HT-29 (cell line): ENCODE results near the gene PRKAR1B. TPM values are rescaled to one million over a fixed set of nuclear protein-coding genes. Genes with fewer than 3 reads are reported as not detected.

Experiments
- DNase-seq: peaks from one replicate; pipeline ENCODE4 v3.0.0-alpha.2; 2015; ENCODE audit warnings: low spot score
- total RNA-seq: library from RNA; depleted of rRNA; stranded (reverse); fragments of >200 nt; shearing (Covaris generic); gene quantifications from 2 replicates; pipeline ENCODE4 v1.2.3, GENCODE V29; 2014

The PRKAR1B gene
- total RNA-seq, 1 experiment from 2014 or later: 78.0 TPM

DNA sequence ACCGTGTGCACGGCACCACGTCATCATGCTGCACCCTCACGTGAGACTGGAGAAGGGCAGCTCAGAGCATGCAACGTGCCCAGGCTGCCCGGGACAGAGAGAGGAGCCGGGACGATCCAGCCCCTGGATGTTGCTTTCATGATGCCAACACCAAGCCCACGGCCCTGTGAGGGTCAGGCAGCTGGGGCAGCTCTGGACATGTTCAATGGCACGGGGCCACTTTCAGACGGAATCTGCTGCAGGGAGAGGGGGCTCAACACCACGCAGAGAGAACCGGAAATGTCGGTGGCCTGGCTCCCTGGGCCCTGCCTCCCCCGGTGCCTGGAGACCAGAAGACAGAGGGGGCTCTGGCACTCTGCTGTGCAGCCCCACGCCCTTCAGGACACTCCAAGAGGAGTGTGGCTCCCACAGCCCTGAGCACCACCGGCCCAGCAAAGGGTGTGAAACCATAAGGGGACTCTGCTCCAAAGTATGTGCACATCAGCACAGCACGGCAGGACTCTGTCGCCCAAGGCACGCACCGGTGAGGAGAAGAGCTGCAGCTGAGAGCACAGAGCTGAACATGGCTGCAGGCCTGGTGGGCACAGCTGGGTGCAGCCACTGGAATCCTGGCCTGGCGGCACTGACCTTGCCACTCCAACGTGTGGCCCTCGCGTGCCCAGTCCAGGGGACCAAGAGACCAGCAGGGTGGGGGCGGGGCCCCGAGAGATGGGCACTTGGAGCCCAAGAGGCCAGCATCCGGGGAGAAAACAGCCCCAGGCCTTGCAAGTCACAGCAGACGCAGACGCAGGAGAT, 137.1 kb downstream of the PRKAR1B start:
- DNase-seq: no peak

DNA sequence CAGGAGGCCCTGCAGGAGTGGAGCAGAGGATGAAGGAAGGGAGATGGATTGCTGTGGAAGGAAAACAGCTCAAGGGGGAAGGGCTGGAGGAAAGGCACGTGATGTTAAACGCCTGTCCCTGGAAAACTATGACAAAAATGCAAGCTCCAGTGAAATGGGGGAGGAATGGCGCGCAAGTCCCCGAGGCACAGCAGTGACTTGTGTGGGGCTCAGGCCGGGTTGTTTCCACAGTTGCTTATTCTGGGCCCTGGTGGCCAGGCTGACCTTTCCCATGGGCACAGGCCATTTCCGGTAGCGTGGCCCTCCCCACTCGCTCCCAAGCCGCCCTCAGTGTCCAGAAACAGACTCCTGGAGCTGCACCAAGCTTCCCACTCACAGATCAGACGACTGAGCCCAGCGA, 139.3 kb downstream of the PRKAR1B start:
- DNase-seq: no peak

DNA sequence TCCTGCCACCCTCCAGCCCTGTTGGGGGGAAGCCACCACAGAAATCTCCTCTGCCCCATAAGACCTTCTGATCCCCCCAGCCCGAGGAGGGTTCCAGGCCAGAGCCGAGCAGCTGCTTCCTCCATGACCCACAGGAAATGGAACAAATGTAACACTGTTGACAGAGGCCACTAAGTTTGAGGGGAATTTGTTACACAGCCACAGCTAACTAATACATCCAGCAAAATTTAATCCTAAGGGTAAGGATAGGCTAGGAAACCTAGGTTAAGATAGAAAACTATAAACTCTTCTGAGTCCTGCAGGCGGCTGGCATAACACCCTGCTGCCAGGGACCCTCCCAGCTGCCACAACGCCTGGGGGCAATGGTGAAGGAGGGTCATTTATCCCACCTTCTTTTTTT, 140.6 kb downstream of the PRKAR1B start:
- no peak for DNase-seq

DNA sequence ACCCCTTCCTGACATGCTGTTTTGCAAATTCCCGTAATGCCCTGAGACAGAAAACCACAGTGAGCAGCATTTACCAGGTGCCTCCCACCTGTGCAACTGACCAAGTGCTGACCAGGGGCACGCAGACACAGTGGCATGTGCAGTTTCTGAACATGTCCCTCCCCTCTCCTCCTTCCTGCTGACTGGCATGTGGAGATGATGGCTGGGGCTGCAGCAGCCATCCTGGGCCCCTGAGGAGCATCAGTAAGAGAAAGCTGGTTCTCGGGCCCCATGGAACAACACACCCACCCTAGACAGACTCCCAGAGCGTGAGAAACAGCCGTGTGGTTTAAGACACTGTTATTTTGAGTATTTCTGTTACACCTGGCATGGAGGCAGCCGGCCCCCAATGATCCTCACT, 141.2 kb downstream of the PRKAR1B start:
- DNase-seq: no peak

DNA sequence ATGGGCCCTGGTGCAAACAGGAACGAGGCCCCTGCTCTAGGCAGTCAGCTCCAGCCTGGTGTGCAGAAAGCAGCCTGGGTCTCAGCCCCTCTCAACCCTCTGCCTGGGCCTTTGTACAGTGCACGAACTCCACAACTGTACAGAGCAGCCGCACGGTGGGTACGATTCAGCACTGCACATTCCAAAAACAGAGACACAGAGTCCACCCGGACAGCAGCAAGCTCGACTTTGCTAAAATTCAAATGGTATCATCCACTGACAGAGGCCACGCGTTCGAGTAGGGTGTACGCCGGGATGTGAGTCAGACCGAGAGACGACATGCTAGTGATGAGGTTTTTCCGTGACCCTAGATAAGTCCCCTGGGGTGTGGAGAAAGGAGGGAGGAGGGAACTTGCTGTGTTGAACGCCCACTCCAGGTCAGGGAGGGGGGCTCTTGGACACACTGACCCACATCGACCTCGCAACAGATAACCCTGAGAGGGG, 141.8 kb downstream of the PRKAR1B start:
- no peak for DNase-seq

DNA sequence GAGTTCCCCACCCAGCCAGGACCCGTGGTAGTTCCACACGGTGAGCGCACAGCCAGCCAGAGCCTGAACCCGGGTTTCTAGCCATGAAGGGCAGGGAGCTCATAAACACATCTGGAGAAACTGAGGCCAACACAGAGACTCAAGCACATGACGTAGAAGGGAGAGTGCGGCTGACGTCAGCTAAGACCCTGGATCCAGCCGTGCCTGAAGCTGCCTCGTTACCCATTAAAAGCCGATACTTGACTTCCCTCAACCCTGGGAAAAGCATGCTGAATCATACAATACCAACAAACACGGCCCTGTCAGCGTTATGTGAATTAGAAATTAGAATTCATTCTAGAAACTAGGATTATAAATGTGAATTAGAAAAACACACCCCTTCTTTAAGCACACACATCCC, 142.3 kb downstream of the PRKAR1B start:
- DNase-seq: no peak

DNA sequence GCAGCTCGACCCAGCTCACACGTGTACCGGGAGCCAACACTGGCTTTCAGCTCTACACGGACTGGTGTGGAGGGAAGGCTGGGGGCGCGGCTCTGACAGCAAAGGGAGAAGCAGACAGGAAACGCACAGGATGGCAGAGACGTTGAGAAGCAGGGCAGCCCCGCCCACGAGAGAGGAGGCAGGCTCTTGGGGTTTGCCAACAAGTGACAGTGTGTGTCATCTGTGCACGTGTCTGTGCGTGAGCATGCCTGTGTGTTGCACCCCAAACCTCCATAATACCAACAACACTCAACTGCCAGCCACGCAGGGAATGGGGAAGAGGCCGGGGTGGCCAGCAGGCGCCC, 143.0 kb downstream of the PRKAR1B start:
- no peak for DNase-seq

DNA sequence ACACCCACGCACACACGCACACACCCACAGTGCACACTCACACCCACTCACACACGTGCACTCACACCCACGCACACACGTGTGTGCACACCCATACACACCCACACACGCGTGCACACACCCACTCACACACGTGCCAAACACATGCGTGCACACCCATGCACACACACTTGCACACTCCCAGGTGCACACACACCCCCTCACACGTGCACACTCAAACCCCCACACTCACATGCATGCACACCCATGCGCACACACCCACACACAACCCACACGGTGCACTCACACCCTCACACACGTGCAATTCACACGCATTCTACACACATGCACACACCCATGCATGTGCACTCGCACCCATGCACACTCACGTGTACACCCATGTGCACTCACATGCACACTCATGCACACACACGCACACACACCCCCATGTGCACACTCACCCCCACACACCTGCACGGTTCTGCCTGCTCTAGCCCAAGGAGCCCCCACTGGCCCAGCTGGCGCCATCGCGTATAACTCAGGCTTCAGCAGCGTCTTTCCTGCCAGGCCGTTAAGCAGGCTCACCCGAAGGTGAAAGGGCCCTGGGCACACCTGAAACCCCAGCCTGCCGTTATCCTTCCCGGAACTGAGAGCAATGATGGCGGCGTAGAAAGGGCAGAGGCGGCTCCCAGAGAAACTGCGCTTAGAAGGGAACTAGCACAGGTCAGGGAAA, 143.5 kb downstream of the PRKAR1B start:
- no peak for DNase-seq

DNA sequence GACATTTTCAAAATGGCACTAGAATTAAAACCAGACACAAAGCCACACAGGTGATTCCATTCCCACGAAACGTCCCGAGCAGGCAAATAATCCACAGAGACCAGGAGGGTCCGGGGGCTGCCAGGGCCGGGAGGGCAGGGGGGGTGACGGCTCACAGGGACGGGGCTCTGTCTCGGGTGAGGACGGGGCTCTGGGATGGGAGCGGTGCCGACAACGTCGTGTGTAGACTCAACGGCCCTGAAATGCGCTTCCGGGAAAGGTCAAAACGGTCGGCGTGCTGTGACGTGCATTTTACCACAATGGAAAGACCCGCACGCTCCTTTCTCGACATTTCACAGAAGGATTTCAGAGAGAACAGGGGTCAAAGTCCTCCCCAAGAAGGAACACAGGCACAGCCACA, 144.2 kb downstream of the PRKAR1B start:
- DNase-seq: no peak

DNA sequence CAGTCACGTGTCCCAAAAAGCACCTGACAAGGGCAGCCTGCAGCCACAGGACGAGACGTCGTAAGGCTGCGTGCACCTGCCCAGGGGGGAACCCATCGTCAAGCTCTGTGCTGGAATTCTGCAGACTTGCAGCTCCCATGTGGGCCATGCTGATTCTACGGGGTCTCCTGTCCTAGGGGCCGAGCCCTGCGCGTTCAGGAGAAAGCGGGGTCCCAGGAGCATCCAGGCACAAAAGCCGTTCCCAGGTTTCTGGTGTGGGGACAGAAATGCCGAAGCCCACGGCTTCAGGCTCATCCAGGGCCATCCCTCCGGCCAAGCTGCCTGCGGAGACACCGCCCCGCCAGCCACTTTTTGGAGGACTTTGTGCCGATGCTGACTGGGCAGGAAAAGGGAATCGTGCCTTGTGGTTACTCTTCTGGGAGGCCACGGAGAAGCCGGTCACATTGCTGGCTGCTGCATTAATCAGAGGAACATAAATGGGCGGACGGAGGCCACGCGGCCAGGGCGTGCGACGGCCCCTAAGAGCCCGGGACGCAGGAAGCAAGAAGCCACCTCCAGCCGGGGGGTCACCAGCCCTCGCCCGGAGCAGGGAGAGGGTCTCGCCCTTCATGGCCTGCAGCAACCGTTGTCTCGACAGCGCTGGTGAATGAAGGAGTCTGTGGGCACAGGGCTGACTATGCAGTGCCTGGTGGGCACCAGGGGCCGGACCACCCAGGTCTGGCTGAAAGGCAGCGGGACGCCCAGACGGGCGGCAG, 144.8 kb downstream of the PRKAR1B start:
- DNase-seq: no peak

DNA sequence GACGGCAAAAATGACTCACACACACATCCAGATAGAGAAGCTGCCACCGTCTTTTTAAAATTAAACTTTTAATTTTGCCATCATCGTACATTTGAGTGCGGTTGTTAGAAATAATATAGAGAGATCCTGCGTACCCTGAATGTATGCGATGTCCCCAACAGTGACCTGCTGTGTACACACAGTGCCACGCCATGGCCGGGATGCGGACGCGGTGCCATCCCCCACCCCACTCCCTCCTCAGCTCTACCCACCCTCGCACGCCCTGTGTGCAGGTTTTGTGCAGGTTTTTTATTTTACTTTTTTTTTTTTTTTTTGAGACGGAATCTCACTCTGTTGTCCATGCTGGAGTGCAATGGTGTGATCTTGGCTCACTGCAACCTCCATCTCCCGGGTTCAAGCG, 148.7 kb downstream of the PRKAR1B start:
- no peak for DNase-seq

DNA sequence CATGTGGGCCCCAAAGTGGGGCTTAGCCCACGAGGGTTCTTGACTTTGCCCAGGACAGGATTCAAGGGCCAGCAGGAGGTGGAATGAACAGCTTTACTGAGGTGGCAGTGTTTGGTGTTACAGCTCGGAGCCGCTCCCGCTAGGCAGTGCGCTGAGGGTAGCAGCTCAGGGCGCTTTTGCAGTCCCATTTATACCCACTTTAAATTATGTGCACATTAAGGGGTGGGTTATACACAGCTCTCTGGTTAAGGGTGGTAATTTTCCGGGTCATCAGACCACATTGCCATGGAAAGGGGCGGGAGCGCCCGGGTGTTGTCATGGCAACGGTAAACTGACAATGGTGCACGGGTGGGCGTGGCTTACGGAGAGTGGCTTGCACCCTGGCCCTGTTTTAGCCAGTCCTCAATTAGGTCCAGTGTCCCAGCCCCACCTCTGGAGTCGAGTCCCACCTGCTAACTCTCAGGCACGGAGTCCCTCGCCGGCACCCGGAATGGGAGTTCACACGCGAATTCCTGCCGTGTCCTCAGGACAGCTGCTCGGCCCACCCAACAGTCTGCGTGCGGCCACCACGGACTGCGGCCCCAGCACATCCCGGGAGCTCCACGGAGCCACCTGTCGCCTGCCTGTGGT, 149.2 kb downstream of the PRKAR1B start:
- DNase-seq: no peak

DNA sequence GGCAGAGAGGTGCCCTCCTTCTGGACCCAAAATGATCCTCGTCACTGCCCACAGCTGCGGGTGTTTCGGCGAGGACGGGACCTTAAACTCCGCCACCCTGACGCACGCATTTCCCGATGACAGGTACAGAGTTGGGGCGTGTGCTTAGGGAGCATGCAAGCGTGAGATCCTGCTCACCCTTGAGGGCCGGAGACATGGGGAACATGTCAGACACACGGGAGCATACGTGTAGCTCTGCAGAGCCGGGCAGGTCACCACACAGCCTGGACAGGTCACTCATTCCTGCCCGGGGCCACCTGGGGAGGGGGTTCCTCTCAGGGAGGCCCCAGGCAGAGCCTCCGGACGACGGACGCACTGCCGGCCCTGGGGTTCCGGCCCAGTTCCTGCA, 149.8 kb downstream of the PRKAR1B start:
- no peak for DNase-seq

DNA sequence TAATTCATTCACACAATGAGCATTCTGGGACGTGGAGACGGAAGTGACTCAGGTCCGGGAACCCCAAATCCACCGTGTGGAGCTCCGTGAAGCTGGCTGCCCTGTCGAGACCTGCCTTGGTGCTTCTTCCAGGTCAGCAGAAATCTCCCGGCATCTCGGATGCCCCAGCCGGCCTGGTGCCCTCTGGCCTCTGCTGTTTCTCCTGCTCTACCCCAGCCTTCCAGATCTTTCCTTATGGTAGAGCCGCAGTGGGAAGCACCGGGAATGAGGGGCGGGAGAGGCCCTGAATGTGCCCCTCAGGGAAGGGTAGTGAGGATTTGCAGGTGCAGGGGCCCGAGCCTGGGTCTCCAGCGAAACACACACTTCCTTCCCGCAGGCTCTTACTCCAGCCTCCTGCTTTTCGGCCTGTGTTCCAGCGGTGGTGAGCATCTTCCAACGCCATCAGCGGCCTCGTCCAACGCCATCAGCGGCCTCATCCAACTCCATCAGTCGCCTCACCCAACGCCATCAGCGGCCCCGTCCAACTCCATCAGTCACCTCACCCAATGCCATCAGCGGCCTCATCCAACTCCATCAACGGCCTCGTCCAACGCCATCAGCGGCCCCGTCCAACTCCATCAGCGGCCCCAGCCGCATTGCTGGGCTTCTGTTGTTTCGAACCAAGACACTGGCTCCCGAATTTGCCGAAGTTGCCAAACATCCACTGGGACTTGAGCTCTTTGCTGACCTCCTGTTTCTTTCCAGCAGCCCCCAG, 150.4 kb downstream of the PRKAR1B start:
- DNase-seq: no peak

DNA sequence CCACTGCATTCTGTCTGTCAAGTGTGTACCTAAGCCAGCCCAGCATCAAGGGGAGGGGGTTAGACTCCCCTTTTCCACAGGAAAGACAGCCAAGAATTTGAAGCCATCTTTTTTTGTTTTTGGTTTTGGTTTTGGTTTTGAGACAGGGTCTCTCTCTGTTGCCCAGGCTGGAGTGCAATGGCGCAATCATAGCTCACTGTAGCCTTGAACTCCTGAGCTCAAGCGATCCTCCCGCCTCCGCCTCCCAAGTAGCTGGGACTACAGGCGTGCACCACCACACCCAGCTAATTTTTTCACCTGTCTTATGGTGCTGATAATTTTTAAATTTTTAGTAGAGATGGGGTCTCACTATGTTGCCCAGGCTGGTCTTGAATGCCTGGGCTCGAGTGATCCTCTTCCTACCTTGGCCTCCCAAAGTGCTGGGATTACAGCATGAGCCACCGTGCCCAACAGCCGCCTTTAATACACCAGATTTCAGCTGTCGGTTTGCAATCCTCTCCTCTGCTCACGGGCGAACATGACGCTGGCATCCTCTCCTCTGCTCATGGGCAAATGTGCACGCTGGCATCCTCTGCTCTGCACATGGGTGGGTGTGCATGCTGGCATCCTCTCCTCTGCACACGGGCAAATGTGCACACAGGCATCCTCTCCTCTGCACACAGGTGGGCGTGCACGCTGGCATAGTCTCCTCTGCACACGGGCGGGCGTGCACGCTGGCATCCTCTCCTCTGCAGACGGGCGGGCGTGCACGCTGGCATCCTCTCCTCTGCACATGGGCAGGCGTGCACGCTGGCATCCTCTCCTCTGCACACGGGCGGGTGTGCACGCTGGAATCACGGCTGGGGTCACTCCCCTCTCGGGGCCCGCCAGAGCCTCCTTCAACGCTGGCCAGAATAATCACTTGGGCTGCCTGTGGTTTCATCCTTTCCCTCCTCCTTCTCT, 151.4 kb downstream of the PRKAR1B start:
- no peak for DNase-seq

DNA sequence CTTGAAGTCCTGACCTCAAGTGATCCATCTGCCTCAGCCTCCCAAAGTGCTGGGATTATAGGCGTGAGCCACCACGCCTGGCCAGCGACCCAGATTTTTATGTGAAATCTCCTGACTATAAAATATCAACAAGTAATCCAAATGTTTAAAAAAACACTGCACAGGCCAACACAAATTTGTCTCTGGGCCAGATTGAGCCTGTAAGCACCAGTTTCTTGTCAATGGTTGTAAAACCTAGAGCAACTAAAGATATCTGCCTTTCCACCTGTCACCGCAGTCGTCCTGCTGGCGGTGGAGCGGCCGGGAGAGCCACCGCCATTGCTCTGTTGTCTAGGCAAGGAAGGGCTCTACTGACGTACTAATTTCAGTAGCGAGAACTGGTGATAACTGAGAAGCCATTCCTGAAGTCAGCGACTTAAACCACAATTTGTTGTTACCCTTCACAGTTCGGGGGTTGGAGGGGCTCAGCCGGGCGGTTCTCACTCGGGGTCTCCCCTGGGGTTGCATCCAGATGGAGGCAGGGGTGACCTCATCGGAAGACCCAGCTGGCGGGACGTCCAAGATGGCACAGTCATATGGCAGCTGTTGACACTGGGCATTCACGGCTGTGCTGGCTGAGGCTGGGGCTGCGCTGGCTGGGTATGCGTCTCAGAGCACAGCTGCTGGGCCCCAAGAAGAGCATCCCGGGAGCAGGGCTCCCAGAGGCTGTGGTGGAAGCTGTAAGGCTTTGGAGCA, 152.3 kb downstream of the PRKAR1B start:
- no peak for DNase-seq

DNA sequence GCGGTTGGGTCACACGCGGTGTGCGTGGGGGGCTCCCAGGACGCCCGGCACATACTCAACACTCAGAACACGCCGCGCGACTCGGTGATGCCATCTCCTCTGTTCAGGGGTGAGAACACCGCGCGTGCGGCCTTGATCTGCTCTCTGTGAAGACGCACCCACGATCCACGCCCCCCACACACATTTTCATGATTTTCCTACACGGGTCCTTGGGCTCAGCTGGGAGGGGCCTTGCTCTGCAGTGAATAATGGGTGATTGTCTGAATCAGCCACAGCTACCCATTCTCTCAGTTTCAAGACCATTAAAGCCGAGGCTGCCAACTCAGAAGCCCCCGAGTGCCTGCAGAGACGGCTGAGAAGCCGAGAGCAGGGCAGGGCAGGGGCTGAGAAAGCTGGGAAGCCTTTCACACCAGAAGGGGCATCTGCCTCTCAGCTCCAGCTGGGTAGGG, 153.1 kb downstream of the PRKAR1B start:
- DNase-seq: no peak

DNA sequence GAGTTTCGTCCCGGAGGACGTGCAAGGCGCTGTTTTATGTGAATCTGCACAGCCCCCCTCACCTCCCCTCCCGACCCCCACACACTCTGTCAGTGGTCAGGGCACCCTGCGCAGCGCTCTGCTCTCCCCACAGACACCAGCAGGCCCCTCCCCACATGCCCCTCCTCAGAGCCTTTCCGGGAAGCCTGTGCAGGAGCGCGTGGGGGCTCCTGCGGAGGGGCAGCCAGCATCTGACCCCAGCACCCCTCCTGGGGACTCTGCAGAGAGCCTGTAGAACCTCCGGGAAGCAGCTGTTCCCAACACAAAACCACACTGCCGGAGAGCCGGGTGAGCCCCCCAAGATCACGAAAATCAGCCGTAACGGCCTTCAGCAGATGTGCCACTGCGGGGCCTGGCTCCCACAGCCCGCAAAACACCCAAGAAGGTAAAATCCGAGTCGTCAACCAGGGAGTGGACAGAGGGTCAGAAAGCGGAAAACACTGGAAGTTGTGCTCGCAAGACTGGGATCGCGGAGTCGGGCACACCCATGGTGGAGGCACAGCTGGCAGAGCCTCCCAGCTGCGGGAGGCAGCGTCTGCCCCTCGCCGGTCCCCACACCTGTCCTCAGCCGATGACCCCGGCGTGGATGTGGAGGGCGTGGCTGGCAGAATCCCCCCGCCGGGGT, 153.7 kb downstream of the PRKAR1B start:
- no peak for DNase-seq
